CD4-positive, alpha-beta memory T cell (primary cell): ENCODE measurements around the gene DBNDD2. TPM values are rescaled to one million over a fixed set of nuclear protein-coding genes. Genes with fewer than 3 reads are reported as not detected.
A peak's percentile ranks its signal among the peaks of the same experiment; 100 is the strongest.

Experiments
- CTCF ChIA-PET: fragments of 350-600 bp; sonication (Branson Sonifier 250); formaldehyde crosslinking; loops from one replicate; lab custom pipeline; 2021; ENCODE audit warnings: inconsistent platforms; ENCODE audit not compliant: partially characterized antibody; lab: Charles Lee
- POLR2A ChIA-PET: fragments of 350-600 bp; sonication (Branson Sonifier 250); formaldehyde crosslinking; loops from one replicate; lab custom pipeline; 2021; ENCODE audit not compliant: partially characterized antibody; lab: Charles Lee
- DNase-seq, 5 donors: peaks; one replicate each; pipeline versions ENCODE4 v3.0.0 to v3.0.0-alpha.2; 2020 to 2022; ENCODE audit warnings: mixed read lengths in 1 of 5
- H3K27ac ChIP-seq: one replicate; pipeline ENCODE4 v1.7.0; 2013; ENCODE audit warnings: low read depth, low read length
- H3K27me3 ChIP-seq: 2 replicates; pipeline ENCODE4 v1.7.0; 2013; ENCODE audit warnings: mild to moderate bottlenecking, low read length, moderate library complexity; ENCODE audit not compliant: insufficient read depth
- H3K36me3 ChIP-seq: 2 replicates; pipeline ENCODE4 v1.7.0; 2013; ENCODE audit warnings: mild to moderate bottlenecking, low read length, moderate library complexity; ENCODE audit not compliant: insufficient read depth
- H3K4me1 ChIP-seq: 2 replicates; pipeline ENCODE4 v1.7.0; 2013; ENCODE audit warnings: mild to moderate bottlenecking, low read length, moderate library complexity; ENCODE audit not compliant: insufficient read depth
- H3K4me3 ChIP-seq, 2 donors: one replicate each; pipeline ENCODE4 v1.7.0; 2013; ENCODE audit warnings: low read length in 2 of 2, mild to moderate bottlenecking in 1 of 2
- H3K9me3 ChIP-seq, 2 donors: one replicate each; pipeline ENCODE4 v1.7.0; 2013; ENCODE audit warnings: low read length in 2 of 2, control low read depth in 1 of 2; ENCODE audit not compliant: control insufficient read depth in 1 of 2
- H3K27ac Mint-ChIP-seq, 7 donors: one replicate each; pipeline ENCODE4 v1.8.0; 2020 to 2021; ENCODE audit warnings: mixed read lengths in 7 of 7, mild to moderate bottlenecking in 6 of 7, inconsistent platforms in 3 of 7, moderate library complexity in 3 of 7
- H3K27me3 Mint-ChIP-seq, 2 donors: one replicate each; pipeline ENCODE4 v1.8.0; 2020 to 2021; ENCODE audit warnings: mixed read lengths in 2 of 2
- H3K36me3 Mint-ChIP-seq, 2 donors: one replicate each; pipeline ENCODE4 v1.8.0; 2020 to 2021; ENCODE audit warnings: mixed read lengths in 2 of 2, inconsistent platforms in 1 of 2, mild to moderate bottlenecking in 1 of 2
- H3K4me1 Mint-ChIP-seq, 4 donors: one replicate each; pipeline ENCODE4 v1.8.0; 2020 to 2021; ENCODE audit warnings: mixed read lengths in 4 of 4, mild to moderate bottlenecking in 1 of 4
- H3K4me3 Mint-ChIP-seq, 8 donors: one replicate each; pipeline ENCODE4 v1.8.0; 2020 to 2021; ENCODE audit warnings: mixed read lengths in 8 of 8, mild to moderate bottlenecking in 7 of 8, moderate library complexity in 6 of 8, inconsistent platforms in 3 of 8
- H3K9me3 Mint-ChIP-seq, 8 donors: one replicate each; pipeline ENCODE4 v1.8.0; 2020 to 2021; ENCODE audit warnings: mixed read lengths in 8 of 8, mild to moderate bottlenecking in 5 of 8, inconsistent platforms in 3 of 8, moderate library complexity in 1 of 8
- intact Hi-C: fragments of 100-400 bp; cut with micrococcal nuclease; formaldehyde crosslinking; loops from one replicate; pipeline ENCODE4 v1.15.1; 2023
- polyA plus RNA-seq, 2 donors: library from polyadenylated mRNA; unstranded; fragments of 300-500 nt; fragmentation: Illumina TruSeq; gene quantifications; one replicate each; pipeline ENCODE4 v1.2.3, GENCODE V29; 2021
- total RNA-seq, 2 experiments: library from RNA; stranded (reverse); gene quantifications; one replicate each; pipeline ENCODE4 v1.2.3, GENCODE V29; 2021

Gene DBNDD2
- total and polyA plus RNA-seq, 4 experiments from 2014 or later: 12.9 to 18.4 (median 16.6) TPM

GRCh38 chr20:45410887-45411286 lies 2.8 kb downstream of the DBNDD2 start:
- peaks cover 20% of the 10 kb centered on the region for H3K4me1 ChIP-seq
- H3K36me3 Mint-ChIP-seq: peaks cover 3 to 16% of the 10 kb centered on the region in 2 donors
- H3K9me3 Mint-ChIP-seq: no peaks in the 10 kb centered on the region
- peak overlapping the region in 1 of 7 donors; percentile 41 for H3K27ac Mint-ChIP-seq
- CTCF ChIA-PET: interaction anchor here (0.8 to 3.9 kb wide), 6 partner anchors 9 to 47 kb away, joined by 3 to 18 read pairs (median 5); partner anchors contain the start of gene SYS1
- no peak overlapping the region for H3K4me3 ChIP-seq
- H3K27ac ChIP-seq: no peak overlapping the region
- peak overlapping the region in 1 of 8 donors; percentile 32 for H3K4me3 Mint-ChIP-seq
- peaks cover 14 to 27% (median 17%) of the 10 kb centered on the region in 4 donors for H3K4me1 Mint-ChIP-seq
- H3K27me3 Mint-ChIP-seq: no peaks in the 10 kb centered on the region
- no peaks in the 10 kb centered on the region for H3K36me3 ChIP-seq
- no peak for DNase-seq
- H3K27me3 ChIP-seq: no peaks in the 10 kb centered on the region
- POLR2A ChIA-PET: interaction anchor here (1.6 to 3.8 kb wide), 2 partner anchors 37 to 48 kb away, joined by 4 to 15 read pairs; partner anchors contain the start of gene SYS1
- no peaks in the 10 kb centered on the region for H3K9me3 ChIP-seq
- intact Hi-C loops: no loop called here

GRCh38 chr20:45412653-45413052 lies 4.6 kb downstream of the DBNDD2 start:
- peak overlapping the region in 4 of 7 donors; percentile 15 to 79 (median 60) for H3K27ac Mint-ChIP-seq
- H3K36me3 Mint-ChIP-seq: peaks cover 3 to 24% of the 10 kb centered on the region in 2 donors
- peak overlapping the region in 1 of 8 donors; percentile 12 for H3K4me3 Mint-ChIP-seq

GRCh38 chr20:45413479-45413878 lies 5.4 kb downstream of the DBNDD2 start:
- H3K27ac Mint-ChIP-seq: peak overlapping the region in 4 of 7 donors; percentile 1 to 77 (median 62)
- CTCF ChIA-PET: interaction anchor here (0.9 to 3.9 kb wide), 4 partner anchors 10 to 50 kb away, joined by 3 to 18 read pairs (median 8); partner anchors contain the start of gene SYS1

More at GRCh38 chr20:45412653-45413052, 4.6 kb downstream of the DBNDD2 start:
- ChIA-PET CTCF (interaction anchor here (0.9 to 3.9 kb wide), 5 partner anchors 10 to 49 kb away, joined by 3 to 18 read pairs (median 11); partner anchors contain the start of gene SYS1), POLR2A (interaction anchor here (1.2 to 3.8 kb wide), 3 partner anchors 8 to 49 kb away, joined by 4 to 15 read pairs (median 10); partner anchors contain the start of gene SYS1)
- H3K36me3 ChIP-seq: no peaks in the 10 kb centered on the region
- H3K4me3 ChIP-seq: no peak overlapping the region
- no peaks in the 10 kb centered on the region for H3K27me3 ChIP-seq
- H3K27ac ChIP-seq: no peak overlapping the region
- DNase-seq: no peak
- H3K4me1 Mint-ChIP-seq: peaks cover 15 to 40% (median 25%) of the 10 kb centered on the region in 4 donors
- H3K9me3 ChIP-seq: no peaks in the 10 kb centered on the region
- intact Hi-C loops: no loop called here
- peaks cover 22% of the 10 kb centered on the region for H3K4me1 ChIP-seq
- no peaks in the 10 kb centered on the region for H3K9me3 Mint-ChIP-seq
- no peaks in the 10 kb centered on the region for H3K27me3 Mint-ChIP-seq

GRCh38 chr20:45415822-45416637 lies 7.9 kb downstream of the DBNDD2 start, which contains the start of gene PIGT:
Gene PIGT, plus strand, starts transcription at chr20:45416141. Its CDS starts 16 bp downstream, at chr20:45416157.
- peak; percentile 91 to 96 (median 93) for DNase-seq
- no peaks in the 10 kb centered on the region for H3K9me3 Mint-ChIP-seq
- no peaks in the 10 kb centered on the region for H3K27me3 Mint-ChIP-seq
- ChIA-PET CTCF (interaction anchor here (0.7 to 3.9 kb wide), 11 partner anchors 9 to 383 kb away, joined by 3 to 31 read pairs (median 4); partner anchors contain the start of gene SYS1), POLR2A (interaction anchor here (0.9 to 6.7 kb wide), 13 partner anchors 10 to 555 kb away, joined by 3 to 121 read pairs (median 6); partner anchors contain the start of genes PCIF1, SDC4, SYS1 and ZNF335)
- peak within 1 kb of the TSS; percentile 96 to 99 (median 98) for H3K27ac Mint-ChIP-seq
- Histone ChIP-seq H3K27me3 (no peaks in the 10 kb centered on the region), H3K9me3 (no peaks in the 10 kb centered on the region), H3K36me3 (peaks cover 29% of the 10 kb centered on the region), H3K27ac (peak within 1 kb of the TSS; percentile 91), H3K4me3 (peak within 1 kb of the TSS; percentile 51 to 87), H3K4me1 (peaks cover 27% of the 10 kb centered on the region)
- peaks cover 23 to 51% (median 35%) of the 10 kb centered on the region in 4 donors for H3K4me1 Mint-ChIP-seq
- H3K36me3 Mint-ChIP-seq: peaks cover 20 to 48% of the 10 kb centered on the region in 2 donors
- intact Hi-C loops: loop anchor here (1.0 kb wide), 4 partner anchors 9 to 53 kb away; partner anchors contain the start of gene SYS1
- H3K4me3 Mint-ChIP-seq: peak within 1 kb of the TSS; percentile 95 to 99 (median 96)

More at GRCh38 chr20:45413479-45413878, 5.4 kb downstream of the DBNDD2 start:
- no peak overlapping the region for H3K27ac ChIP-seq
- intact Hi-C loops: no loop called here
- peaks cover 10 to 32% of the 10 kb centered on the region in 2 donors for H3K36me3 Mint-ChIP-seq
- H3K27me3 Mint-ChIP-seq: no peaks in the 10 kb centered on the region
- peaks cover 4% of the 10 kb centered on the region for H3K36me3 ChIP-seq
- no peaks in the 10 kb centered on the region for H3K9me3 ChIP-seq
- H3K9me3 Mint-ChIP-seq: no peaks in the 10 kb centered on the region
- no peaks in the 10 kb centered on the region for H3K27me3 ChIP-seq
- H3K4me3 Mint-ChIP-seq: peak overlapping the region in 1 of 8 donors; percentile 2
- H3K4me1 ChIP-seq: peaks cover 27% of the 10 kb centered on the region
- no peak overlapping the region for H3K4me3 ChIP-seq
- no peak for DNase-seq
- H3K4me1 Mint-ChIP-seq: peaks cover 21 to 43% (median 31%) of the 10 kb centered on the region in 4 donors
- POLR2A ChIA-PET: interaction anchor here (1.2 to 3.8 kb wide), 3 partner anchors 9 to 50 kb away, joined by 4 to 15 read pairs (median 10); partner anchors contain the start of gene SYS1

- no peak for DNase-seq
- Mint-ChIP-seq H3K36me3 (peaks cover 28 to 54% of the 10 kb centered on the region in 2 donors), H3K4me1 (peaks cover 23 to 51% (median 35%) of the 10 kb centered on the region in 4 donors), H3K27me3 (no peaks in the 10 kb centered on the region), H3K4me3 (peak overlapping the region; percentile 95 to 99 (median 96)), H3K9me3 (no peaks in the 10 kb centered on the region), H3K27ac (peak overlapping the region; percentile 68 to 99 (median 98))
- Histone ChIP-seq H3K27me3 (no peaks in the 10 kb centered on the region), H3K27ac (peak overlapping the region; percentile 91), H3K4me3 (peak overlapping the region; percentile 51 to 87), H3K9me3 (no peaks in the 10 kb centered on the region), H3K36me3 (peaks cover 36% of the 10 kb centered on the region), H3K4me1 (peaks cover 27% of the 10 kb centered on the region)
- CTCF ChIA-PET: interaction anchor here (1.8 to 3.9 kb wide), 5 partner anchors 10 to 54 kb away, joined by 4 to 31 read pairs (median 19); partner anchors contain the start of gene SYS1
- POLR2A ChIA-PET: interaction anchor here (1.8 to 6.7 kb wide), 6 partner anchors 11 to 554 kb away, joined by 5 to 121 read pairs (median 36); partner anchors contain the start of genes SYS1 and ZNF335
- intact Hi-C loops: loop anchor here (1.0 kb wide), 3 partner anchors 20 to 54 kb away; partner anchors contain the start of gene SYS1
These were observed 8.8 kb downstream of the DBNDD2 start for GRCh38 chr20:45416917-45417316.

- Mint-ChIP-seq H3K4me1 (peaks cover 22 to 46% (median 34%) of the 10 kb centered on the region in 4 donors), H3K27me3 (no peaks in the 10 kb centered on the region), H3K9me3 (no peaks in the 10 kb centered on the region), H3K27ac (peak overlapping the region; percentile 8 to 98 (median 61)), H3K4me3 (peak overlapping the region in 4 of 8 donors; percentile 7 to 72 (median 30)), H3K36me3 (peaks cover 41 to 72% of the 10 kb centered on the region in 2 donors)
- H3K27me3 ChIP-seq: no peaks in the 10 kb centered on the region
- no peaks in the 10 kb centered on the region for H3K9me3 ChIP-seq
- DNase-seq: no peak
- H3K27ac ChIP-seq: no peak overlapping the region
- H3K36me3 ChIP-seq: peaks cover 56% of the 10 kb centered on the region
- no peak overlapping the region for H3K4me3 ChIP-seq
- ChIA-PET CTCF (interaction anchor here (0.9 to 5.0 kb wide), 7 partner anchors 9 to 57 kb away, joined by 3 to 33 read pairs (median 4); partner anchors contain the start of genes DBNDD2 and SYS1), POLR2A (interaction anchor here (1.0 to 6.7 kb wide), 3 partner anchors 17 to 54 kb away, joined by 3 to 121 read pairs (median 11); partner anchors contain the start of gene SYS1)
- intact Hi-C loops: no loop called here
- peaks cover 27% of the 10 kb centered on the region for H3K4me1 ChIP-seq
These were observed 11.4 kb downstream of the DBNDD2 start for GRCh38 chr20:45419188-45420091.
